ENCODE measurements around the gene GPR176. TPM values are rescaled to one million over a fixed set of nuclear protein-coding genes. Genes with fewer than 3 reads are reported as not detected.
A peak's percentile ranks its signal among the peaks of the same experiment; 100 is the strongest.

Gene GPR176
- total RNA-seq, 1 donor: 173 TPM

DNA sequence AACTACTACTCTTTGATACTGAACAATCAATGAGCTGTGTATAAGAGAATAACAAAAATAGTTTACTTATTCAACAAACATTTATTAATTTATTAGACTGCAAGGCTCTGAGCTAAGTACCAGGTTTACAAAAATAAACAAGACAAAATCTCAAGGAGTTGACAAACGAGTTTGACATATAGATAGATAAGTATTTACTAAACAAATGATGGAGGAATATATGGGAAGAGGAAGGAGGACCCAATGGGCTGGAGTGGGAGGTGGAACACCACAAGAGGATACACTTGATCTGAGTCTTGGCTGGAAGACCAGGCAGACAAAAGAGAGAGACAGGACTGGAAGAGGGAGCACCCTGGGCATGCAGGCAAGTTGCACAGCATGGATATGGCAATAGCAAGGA lies 89.9 kb downstream of the GPR176 start:
- no peak overlapping the region for H3K4me2 ChIP-seq (ENCODE audit: insufficient read depth, low read length)
- no peak overlapping the region for H3K4me3 ChIP-seq (ENCODE audit: insufficient read depth, low read length)
- no peak overlapping the region for H3K27ac ChIP-seq (ENCODE audit: low read depth, low read length)
- no peaks in the 10 kb centered on the region for H3K36me3 ChIP-seq (ENCODE audit: insufficient read depth, low read length)
- TF ChIP-seq, protein P1, sequence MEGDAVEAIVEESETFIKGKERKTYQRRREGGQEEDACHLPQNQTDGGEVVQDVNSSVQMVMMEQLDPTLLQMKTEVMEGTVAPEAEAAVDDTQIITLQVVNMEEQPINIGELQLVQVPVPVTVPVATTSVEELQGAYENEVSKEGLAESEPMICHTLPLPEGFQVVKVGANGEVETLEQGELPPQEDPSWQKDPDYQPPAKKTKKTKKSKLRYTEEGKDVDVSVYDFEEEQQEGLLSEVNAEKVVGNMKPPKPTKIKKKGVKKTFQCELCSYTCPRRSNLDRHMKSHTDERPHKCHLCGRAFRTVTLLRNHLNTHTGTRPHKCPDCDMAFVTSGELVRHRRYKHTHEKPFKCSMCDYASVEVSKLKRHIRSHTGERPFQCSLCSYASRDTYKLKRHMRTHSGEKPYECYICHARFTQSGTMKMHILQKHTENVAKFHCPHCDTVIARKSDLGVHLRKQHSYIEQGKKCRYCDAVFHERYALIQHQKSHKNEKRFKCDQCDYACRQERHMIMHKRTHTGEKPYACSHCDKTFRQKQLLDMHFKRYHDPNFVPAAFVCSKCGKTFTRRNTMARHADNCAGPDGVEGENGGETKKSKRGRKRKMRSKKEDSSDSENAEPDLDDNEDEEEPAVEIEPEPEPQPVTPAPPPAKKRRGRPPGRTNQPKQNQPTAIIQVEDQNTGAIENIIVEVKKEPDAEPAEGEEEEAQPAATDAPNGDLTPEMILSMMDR (IDR thresholded peaks at IDR 0.05; ENCODE audit: extremely low read depth, low read depth, low read length): no peak
- H3K79me2 ChIP-seq (ENCODE audit: insufficient read depth, low read length): peaks cover 83% of the 10 kb centered on the region
- peaks cover 34% of the 10 kb centered on the region for H3K4me1 ChIP-seq (ENCODE audit: insufficient read depth, low read length)
- H3K9me3 ChIP-seq (ENCODE audit: low read depth, low read length): no peaks in the 10 kb centered on the region
- no peak overlapping the region for H2AFZ ChIP-seq (ENCODE audit: low read length)
- H4K20me1 ChIP-seq (ENCODE audit: insufficient read depth, low read length): peaks cover 44% of the 10 kb centered on the region
- DNase-seq (ENCODE audit: insufficient read length, low spot score, missing footprints): no peak
- H3K27me3 ChIP-seq (ENCODE audit: insufficient read depth, low read length): no peaks in the 10 kb centered on the region

DNA sequence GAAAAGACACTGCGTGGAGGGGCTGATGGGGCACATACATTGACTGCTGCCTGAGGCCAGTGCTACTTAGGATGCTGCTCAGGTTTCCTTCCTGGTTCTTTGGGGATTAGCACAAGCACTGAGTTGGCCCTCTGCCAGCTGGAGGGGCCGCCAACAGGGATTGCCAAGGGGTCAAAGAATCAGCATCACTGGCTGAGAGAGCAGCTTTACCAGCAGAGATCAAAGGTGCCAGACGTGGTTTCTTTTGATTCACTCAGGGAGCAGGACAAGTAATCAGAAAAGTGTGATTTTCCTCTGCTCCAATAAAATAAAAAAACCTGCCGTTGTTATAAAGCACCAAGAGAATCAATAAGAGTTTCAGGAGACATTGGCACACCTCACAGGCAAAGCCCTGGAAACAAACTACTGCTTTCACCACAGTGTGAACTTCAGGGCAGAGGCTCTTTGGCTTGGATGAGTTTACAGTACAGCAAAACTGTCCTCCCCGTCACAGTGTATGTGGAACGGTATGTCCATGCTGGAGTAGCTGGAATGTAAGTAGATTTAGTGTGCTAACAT lies 91.6 kb downstream of the GPR176 start:
- TF ChIP-seq, protein P1 (IDR thresholded peaks at IDR 0.05; ENCODE audit: extremely low read depth, low read depth, low read length): no peak
- H3K27ac ChIP-seq (ENCODE audit: low read depth, low read length): peak overlapping the region; percentile 12
- no peaks in the 10 kb centered on the region for H3K36me3 ChIP-seq (ENCODE audit: insufficient read depth, low read length)
- H4K20me1 ChIP-seq (ENCODE audit: insufficient read depth, low read length): peaks cover 46% of the 10 kb centered on the region
- no peak overlapping the region for H3K4me3 ChIP-seq (ENCODE audit: insufficient read depth, low read length)
- H3K4me2 ChIP-seq (ENCODE audit: insufficient read depth, low read length): peak overlapping the region; percentile 6
- DNase-seq (ENCODE audit: insufficient read length, low spot score, missing footprints): no peak
- no peaks in the 10 kb centered on the region for H3K27me3 ChIP-seq (ENCODE audit: insufficient read depth, low read length)
- peaks cover 96% of the 10 kb centered on the region for H3K79me2 ChIP-seq (ENCODE audit: insufficient read depth, low read length)
- H3K9me3 ChIP-seq (ENCODE audit: low read depth, low read length): no peaks in the 10 kb centered on the region
- peaks cover 26% of the 10 kb centered on the region for H3K4me1 ChIP-seq (ENCODE audit: insufficient read depth, low read length)
- H2AFZ ChIP-seq (ENCODE audit: low read length): no peak overlapping the region

DNA sequence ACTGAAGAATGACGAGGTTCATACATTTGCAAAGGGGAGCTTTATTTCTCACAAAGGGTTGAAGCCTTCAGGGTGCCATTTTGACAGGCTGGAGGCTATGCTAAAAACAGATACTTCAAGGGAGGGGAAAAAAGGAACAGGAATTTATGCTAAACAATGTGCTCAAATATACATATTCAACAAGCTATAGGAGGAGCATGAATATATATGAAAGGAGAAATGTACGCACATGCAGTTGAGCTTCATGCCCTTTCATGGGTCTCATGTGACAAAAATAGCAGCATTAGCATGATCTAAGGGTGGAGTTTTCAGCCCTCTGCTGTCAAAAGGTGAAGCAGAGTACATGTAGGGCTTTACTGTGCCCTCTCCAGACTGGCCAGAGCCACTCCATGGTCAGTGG lies 93.1 kb downstream of the GPR176 start:
- TF ChIP-seq, protein P1 (IDR thresholded peaks at IDR 0.05; ENCODE audit: extremely low read depth, low read depth, low read length): no peak
- Histone ChIP-seq H2AFZ (ENCODE audit: low read length) (no peak overlapping the region), H3K36me3 (ENCODE audit: insufficient read depth, low read length) (no peaks in the 10 kb centered on the region), H3K27me3 (ENCODE audit: insufficient read depth, low read length) (no peaks in the 10 kb centered on the region), H3K4me3 (ENCODE audit: insufficient read depth, low read length) (no peak overlapping the region), H3K4me1 (ENCODE audit: insufficient read depth, low read length) (peaks cover 17% of the 10 kb centered on the region), H4K20me1 (ENCODE audit: insufficient read depth, low read length) (peaks cover 52% of the 10 kb centered on the region), H3K27ac (ENCODE audit: low read depth, low read length) (no peak overlapping the region), H3K4me2 (ENCODE audit: insufficient read depth, low read length) (no peak overlapping the region), H3K79me2 (ENCODE audit: insufficient read depth, low read length) (peaks cover 96% of the 10 kb centered on the region), H3K9me3 (ENCODE audit: low read depth, low read length) (no peaks in the 10 kb centered on the region)
- DNase-seq (ENCODE audit: insufficient read length, low spot score, missing footprints): no peak

DNA sequence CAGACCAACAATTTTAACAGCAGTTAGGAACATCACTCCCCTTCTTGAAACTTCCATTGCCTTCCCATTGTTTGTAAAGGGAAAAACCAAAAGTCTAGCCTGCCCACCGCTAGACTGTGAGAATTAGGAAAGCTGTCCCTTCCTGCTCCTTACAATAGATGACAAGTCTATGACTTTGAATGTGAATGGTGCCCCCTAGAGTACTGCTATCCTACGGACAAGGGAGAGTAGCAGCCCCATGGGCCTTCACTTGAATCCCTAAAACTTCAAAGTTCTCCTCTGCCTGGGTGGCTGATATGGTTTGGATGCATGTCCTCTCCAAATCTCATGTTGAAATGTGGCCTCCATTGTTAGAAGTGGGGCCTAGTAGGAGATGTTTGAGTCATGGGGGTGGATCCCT lies 96.4 kb downstream of the GPR176 start:
- Histone ChIP-seq H3K27me3 (ENCODE audit: insufficient read depth, low read length) (no peaks in the 10 kb centered on the region), H3K27ac (ENCODE audit: low read depth, low read length) (no peak overlapping the region), H4K20me1 (ENCODE audit: insufficient read depth, low read length) (peaks cover 51% of the 10 kb centered on the region), H3K4me2 (ENCODE audit: insufficient read depth, low read length) (no peak overlapping the region), H2AFZ (ENCODE audit: low read length) (no peak overlapping the region), H3K79me2 (ENCODE audit: insufficient read depth, low read length) (peaks cover 96% of the 10 kb centered on the region), H3K4me3 (ENCODE audit: insufficient read depth, low read length) (no peak overlapping the region), H3K4me1 (ENCODE audit: insufficient read depth, low read length) (peaks cover 13% of the 10 kb centered on the region), H3K36me3 (ENCODE audit: insufficient read depth, low read length) (no peaks in the 10 kb centered on the region), H3K9me3 (ENCODE audit: low read depth, low read length) (no peaks in the 10 kb centered on the region)
- no peak for DNase-seq (ENCODE audit: insufficient read length, low spot score, missing footprints)
- TF ChIP-seq, protein P1 (IDR thresholded peaks at IDR 0.05; ENCODE audit: extremely low read depth, low read depth, low read length): no peak
